HG02798 (cell line): ENCODE data around the gene TRPC1.
"Not testable (repeated sequence)": the region's sequence is repeated elsewhere in the genome, so short reads cannot be mapped to it uniquely, and the experiment has no call there.

Source experiments
- ATAC-seq: cut with Tn5 transposase; IDR thresholded peaks from one replicate; pipeline ENCODE4 v1.9.1; 2021; ENCODE audit warnings: mild to moderate bottlenecking; ENCODE audit not compliant: unreplicated experiment, poor library complexity

Gene TRPC1

DNA sequence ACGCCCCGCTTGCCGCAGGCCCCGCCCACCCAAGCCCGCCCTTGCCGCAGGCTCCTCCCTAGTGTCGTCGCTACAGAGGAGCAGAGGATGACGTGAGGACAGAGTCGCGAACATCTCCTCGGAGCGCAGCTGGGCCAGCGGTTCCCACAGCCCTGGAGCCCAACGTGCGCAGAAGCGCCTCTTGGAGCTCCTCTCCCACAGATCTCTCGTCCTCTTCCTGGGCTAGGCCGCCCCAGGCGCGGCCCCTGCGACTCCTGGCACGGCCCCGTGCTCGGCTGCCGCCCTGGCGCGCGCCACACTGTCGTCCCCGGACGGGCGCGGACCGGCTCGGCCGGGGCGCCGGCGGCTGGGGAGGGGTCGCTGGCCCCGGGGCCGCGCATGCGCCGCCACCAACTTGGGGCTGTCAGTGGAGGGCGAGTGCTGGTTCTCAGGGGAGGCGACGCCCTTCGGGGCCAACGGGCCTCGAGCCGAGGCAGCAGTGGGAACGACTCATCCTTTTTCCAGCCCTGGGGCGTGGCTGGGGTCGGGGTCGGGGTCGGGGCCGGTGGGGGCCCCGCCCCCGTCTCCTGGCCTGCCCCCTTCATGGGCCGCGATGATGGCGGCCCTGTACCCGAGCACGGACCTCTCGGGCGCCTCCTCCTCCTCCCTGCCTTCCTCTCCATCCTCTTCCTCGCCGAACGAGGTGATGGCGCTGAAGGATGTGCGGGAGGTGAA, at the start of gene TRPC1:
Gene TRPC1, plus strand, starts transcription at position 67 of the 714 bp plus-strand sequence. Its CDS starts 526 bp downstream, at position 593.
- peak; percentile 92 for ATAC-seq

GRCh38 chr3:142676151-142676550, 47.7 kb upstream of the TRPC1 start:
- ATAC-seq = no peak

GRCh38 chr3:142680710-142681109, 43.1 kb upstream of the TRPC1 start:
- ATAC-seq = no peak

DNA sequence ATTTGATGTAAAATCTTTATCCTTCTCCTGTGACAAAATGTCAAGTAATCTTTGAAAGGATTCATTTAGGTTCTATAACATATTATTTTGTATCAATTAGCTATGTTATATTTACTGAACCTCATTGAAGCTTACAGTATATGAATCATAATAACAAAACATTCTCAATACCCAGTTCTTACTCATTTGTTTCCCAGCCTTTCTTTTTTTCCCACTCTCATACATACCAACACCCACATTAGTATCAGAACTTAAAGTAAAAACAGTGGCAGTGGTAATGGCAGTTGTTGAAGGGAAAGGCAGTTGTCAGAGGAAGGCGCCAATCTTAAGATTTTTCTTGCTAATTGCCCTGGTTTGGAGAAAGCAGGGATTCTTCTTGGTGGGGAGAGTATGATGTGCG, 33.2 kb upstream of the TRPC1 start:
- no peak for ATAC-seq

- no peak for ATAC-seq
Measured at GRCh38 chr3:142691527-142691926, 32.3 kb upstream of the TRPC1 start.

GRCh38 chr3:142693136-142693853, 30.5 kb upstream of the TRPC1 start:
- no peak for ATAC-seq

DNA sequence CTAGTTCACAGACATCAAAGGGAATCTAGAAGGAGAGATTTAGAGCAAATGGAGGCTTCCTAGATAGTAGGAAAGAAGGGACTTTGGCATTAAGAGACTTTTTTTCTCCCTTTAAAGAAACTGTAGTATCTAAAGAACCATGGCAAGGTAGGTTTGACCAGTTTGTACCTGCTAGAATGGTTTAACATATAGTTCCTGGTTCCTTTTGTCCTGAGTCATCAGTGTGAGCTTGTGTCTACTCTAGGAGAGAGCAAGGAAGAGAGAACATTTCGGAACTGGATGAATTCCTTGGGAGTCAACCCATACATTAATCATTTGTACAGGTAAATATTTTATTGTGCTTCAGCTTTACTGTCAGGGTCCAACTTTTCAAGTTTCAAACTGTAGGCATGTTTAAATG, 29.6 kb upstream of the TRPC1 start:
- no peak for ATAC-seq

DNA sequence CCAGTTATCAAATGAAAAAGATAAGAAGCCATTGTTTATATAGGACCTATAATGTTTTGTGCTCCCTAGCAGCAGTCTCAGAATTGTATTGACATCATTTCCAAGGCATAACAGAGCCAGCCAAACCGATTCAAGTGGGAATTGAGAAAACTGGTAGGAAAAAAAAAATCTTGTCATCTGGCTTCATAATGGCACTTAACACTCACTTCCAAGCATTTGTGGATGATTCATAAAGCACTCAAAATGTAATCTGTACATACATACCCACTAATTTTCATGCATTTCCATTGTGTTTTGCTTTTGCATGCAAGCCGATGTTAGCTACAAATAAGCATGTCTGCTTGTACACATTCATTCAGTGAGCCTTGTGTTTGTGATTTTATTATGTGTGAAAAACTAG, 18.6 kb upstream of the TRPC1 start:
- ATAC-seq = no peak

DNA sequence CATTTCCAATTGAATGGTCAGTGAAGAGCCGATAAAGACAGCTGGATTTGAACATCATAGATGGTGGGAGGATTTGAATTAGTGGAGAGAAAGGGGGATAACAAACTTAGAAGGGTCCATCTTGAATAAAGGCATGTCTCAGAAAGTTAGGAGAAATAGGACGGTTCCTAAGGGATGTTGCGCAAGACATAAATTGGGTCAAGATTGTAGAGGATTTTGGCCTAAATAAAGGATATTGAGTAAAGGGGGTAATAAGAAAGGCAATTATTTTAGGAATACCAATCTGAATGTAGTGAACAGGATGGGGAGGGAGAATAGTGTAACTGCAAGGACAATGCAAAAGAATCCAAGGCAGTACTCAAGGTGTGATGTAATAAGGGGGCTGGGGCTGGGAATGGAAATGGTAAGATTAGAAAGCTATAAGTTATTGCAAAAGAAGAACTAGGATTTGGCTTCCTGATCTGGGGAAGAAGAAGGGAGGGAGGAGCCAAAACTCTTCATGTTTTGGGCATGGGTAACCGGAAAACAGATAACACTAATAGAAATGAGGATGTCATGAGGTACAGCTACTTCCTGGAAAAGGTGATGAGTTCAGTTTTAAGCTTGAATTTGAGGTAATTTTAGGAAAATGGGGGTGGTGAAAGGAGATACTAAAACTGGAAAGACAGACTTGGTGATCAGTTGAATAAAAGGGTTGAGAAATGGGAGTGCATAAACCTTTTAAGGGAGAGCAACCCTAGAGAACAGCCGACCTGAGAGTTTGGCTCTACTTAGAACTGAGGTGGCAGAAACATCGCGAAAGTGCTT, 17.3 kb upstream of the TRPC1 start:
- no peak for ATAC-seq

- no peak for ATAC-seq
Measured at GRCh38 chr3:142709207-142709606, 14.6 kb upstream of the TRPC1 start.

DNA sequence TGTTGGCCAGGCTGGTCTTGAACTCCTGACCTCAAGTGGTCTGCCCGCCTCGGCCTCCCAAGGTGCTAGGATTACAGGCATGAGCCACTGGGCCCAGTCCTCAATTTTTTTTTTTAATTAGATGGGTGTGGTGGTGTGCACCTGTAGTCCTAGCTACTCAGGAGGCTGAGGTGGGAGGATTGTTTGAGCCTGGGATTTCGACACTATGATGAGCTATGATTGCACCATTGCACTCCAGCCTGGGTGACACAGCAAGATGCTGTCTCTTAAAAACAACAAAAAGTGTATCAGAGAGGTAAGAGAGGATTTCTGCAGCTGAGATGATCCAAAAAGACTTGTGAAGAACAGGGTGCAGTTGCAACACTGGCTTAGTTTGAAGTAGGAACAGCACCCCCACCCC, 9.0 kb upstream of the TRPC1 start:
- ATAC-seq = not testable (repeated sequence)

DNA sequence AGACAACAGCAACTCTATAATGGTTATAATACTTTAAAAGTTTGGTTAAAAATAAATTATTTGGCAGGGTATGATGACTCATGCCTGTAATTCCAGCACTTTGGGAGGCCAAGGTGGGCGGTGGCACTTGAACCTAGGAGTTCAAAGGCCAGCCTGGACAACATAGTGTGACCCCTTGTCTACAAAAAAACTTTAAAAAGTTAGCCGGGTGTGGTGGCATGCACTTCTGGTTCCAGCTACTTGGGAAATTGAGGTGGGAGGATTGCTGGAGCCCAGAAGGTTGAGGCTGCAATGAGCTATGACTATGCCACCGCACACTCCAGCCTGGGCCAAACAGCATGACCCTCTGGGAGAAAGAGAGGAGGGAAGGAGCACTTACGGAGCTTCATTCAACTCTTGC, 7.7 kb upstream of the TRPC1 start:
- no peak for ATAC-seq

DNA sequence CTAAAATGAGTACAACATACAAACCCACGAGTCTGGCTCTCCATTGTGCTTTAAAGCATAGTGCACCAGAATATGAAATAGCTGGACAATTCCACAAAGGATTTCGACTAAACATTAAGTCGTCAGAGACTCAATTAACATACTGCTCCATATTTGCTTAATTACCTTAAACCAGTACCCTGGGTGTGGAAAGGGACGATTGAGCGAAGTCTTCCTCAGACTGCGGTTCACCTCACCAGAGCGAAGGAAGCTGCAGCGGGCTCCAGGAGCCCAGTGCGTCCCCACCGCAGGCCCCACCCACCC, 218 bp upstream of the TRPC1 start:
- peak; percentile 15 for ATAC-seq

DNA sequence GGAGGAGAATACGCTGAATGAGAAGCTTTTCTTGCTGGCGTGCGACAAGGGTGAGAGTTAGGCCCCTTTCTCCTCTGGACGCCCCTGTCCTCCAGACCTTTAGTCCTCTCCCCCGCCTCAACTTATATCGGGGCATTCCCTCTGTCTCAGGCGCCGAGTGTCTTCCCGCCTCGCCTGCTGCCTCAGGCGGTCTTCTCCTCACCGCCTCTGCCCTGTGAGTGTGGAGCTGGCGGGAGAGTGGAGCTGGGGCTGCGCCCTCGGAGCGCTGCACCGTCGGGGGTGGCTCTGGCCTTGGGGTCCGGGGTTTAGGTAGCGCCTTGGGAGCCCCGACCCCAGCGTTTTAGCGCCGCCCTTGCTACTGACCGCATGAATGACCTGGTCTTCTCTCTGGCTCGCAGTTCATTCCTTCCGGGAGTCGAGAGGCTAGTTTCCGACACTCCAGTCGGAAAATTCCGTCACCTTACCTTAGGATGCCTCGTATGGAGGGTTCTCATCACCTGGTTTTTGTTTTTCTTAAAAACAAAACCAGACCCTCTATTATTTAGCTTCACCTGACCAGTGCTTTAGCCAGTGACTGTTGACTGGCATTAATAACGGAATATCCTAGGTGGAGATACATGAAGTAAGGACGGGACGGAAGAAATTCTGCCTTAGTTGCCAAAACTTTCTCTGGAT, 985 bp downstream of the TRPC1 start:
- ATAC-seq = peak; percentile 20

DNA sequence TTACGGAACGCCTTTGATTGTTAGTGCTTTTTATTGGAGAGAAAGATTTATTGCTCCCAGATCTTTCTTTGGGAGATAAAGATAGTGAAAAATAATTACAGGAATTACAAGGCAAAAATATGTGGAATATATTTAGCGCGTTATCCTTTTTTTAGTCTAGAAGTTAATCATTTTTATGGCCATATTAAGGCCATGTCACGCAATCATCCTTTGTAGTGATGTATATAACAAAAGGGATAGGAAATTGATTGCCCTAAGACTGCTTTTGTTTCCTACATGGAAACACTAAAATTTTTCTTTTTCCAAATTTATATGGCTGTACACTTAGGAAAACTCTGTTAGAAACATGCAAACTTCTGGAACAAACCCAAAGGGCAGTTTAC, 1.5 kb downstream of the TRPC1 start:
- no peak for ATAC-seq

- ATAC-seq = no peak
Measured at GRCh38 chr3:142726017-142726416, 2.2 kb downstream of the TRPC1 start.

- ATAC-seq = no peak
Measured at GRCh38 chr3:142732066-142732465, 8.2 kb downstream of the TRPC1 start.

DNA sequence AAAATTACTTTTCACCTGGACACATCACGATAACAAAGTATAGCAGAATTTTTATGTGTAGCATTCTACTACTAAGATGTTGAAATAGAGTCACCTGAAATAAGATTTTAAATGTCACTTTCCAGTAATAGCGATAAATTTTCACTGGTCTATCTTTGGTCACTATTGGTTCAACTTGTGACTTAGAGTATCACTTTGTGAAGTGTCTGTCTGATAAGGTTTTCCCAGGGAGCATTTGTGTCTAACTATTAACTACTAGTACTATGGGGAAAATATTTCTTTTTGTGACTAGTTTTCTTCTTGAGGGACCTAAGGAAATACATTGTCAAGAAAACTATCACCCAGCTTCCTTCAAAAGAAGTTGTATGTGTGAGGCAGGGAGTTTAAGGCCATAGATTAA, 11.0 kb downstream of the TRPC1 start:
- no peak for ATAC-seq

DNA sequence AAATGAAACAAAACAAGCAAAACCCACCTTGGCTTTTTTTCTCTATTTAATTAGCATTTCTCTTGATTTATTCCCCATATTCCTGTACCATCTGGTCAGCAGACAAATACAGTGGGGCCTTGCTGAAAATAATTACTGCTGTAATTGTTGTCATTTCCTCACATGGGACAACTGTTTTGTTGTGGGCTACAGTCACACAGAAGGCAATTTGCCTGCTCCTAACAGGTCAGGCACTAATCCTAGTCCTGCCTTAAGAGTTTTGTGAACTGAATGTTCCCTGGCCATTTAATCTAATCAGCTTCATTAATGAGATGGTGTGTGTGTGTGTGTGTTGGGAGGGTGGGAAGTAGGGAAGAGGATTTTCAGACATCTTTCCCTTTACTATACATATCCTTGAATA, 11.6 kb downstream of the TRPC1 start:
- no peak for ATAC-seq

DNA sequence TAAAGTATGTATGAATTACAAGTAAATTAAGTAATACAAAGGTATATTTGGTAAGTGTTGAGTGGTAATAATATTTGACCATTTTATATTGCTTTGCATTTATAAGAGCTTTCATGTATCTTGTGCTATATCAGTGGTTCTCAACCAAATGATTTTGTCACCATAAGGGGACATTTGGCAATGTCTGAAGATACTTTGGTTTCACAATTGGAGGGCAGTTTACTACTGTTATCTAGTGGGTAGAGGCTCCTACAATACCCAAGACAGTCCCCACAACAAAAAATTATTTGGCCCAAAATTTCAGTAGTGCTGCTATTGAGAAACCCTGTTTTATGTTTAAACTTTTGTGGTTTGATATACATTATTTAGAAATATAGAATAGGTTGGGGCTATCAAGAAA, 14.6 kb downstream of the TRPC1 start:
- no peak for ATAC-seq

- ATAC-seq = no peak
Measured at GRCh38 chr3:142746646-142747045, 22.8 kb downstream of the TRPC1 start.
